GM12801 (cell line): Measurements from ENCODE around the gene NPHP4.

Experiments used
- CTCF ChIP-seq: IDR thresholded peaks from one replicate; pipeline ENCODE4 v1.5.1; 2011; ENCODE audit warnings: control low read depth; ENCODE audit not compliant: insufficient read length; ENCODE audit errors: extremely low read depth

The NPHP4 gene

DNA sequence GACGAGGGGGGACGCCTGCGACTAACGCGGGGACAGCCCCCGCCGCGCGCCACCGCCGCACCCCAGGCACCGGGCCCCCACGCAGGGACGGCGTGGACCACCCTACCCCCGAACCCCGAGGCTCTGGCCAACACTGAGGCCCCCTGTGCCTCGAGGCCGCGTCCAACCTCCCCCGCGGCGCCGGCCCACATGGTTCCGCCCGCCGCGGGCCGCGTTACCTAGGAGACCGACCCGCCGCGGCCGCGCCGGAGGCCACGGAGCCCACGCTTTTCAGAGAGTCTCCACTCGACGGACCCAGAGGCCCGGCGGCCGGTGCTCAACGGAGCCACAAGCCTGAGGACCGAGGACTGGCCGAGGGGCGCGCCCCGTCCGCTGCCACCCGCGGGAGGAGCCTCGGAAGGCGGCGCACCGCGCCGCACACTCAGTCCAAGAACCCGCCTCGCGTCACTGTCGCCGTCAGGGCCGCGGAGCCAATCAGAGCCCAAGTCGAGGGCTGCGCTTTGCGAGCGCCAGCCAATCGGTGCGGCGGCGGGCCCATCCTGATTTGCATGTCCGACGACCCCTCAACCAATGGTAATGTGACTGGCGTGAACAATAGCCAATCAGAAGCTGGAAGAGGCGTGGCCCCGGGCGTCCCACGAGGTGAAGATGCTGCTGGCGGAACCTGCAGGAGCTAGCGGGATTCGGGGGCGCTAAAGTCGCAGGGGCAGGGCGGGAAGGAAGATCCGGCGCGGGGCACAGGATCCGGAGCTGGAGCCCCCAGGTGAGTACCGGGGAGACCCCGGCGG lies at the start of gene NPHP4:
TSS of gene NPHP4 (minus strand) at position 400 of the 788 bp plus-strand sequence. CDS start 6,136 bp downstream, outside the sequence.
- TF ChIP-seq CTCF = no peak

DNA sequence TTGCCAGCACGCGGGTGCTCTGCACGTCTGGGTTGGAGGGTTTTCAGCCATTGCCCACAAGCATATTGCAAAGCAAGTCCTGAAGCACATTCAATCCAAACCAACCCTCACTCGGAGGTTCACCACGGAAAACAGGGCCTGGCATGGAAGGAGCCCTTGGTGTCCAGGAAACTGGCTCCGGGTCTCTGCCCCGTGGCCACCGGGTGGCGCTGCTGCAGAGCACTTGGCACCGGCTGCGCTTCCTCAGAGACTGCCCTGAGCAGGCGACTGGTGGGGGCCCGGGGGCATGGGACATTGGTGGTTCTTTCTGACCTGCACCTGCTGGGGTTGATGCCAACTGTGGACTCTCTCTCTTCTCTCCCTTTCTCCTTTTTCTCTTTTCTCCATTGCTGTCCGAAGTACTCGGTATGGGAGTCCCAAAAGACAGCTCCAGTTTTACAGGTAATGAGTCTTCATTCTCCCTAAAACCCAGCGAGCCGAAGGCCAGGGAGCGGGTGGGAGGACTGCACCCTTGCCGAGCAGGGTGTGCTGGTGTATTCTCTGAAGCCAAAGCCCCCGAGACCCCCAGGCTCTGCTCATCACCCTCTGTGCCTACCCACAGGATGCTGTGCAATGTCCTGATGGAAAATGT lies 49.3 kb upstream of the NPHP4 start:
- no peak for TF ChIP-seq CTCF

DNA sequence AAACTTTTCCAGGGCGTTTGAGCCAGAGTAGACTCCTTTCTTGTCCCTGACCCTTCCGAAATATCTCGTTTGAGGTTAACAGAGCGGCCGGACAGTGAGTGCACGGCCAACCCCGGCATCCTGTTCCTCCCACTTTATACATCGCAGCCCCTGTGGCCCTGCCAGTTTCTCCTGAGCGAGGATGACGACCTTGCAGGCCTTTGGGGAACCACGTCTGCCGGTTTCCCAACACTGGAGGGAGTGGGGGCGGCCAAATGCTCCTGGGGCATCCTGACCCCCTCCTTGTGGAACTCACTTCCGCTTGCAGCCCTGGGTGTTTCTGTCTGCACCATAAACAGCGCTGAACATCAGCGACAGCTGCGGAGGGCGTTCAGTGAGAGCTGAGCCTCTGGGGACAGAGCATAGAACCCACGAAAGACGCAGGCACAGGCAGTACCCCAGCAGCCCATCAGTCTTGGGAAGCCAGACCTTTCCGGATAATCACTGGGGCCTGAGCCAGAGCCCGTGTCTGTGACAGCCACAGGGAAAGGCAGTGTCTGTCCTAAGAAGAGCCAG lies 48.7 kb upstream of the NPHP4 start:
- TF ChIP-seq CTCF = no peak

GRCh38 chr1:6040444-6040843 lies 48.2 kb upstream of the NPHP4 start:
- no peak for TF ChIP-seq CTCF

DNA sequence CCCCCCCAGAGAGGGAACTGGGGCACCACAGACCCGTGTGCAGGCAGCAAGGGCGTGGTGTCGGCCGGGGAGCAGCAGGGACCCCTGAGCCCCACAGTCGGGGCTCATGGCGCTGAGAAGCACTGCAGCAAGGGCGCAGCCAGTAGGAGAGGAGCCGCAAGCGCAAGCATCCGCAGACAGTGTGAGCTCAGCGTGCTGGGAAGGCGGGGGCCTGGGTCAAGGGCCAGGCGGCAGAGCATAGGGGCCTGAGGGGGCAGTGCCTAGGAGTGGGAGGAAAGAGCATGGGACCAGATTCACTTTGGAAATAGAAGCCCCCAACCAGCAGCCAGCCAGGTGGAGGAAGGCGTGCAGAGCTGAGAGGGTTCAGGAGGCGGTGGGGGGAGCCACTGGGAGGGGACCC lies 46.8 kb upstream of the NPHP4 start:
- no peak for TF ChIP-seq CTCF

GRCh38 chr1:6038603-6039002 lies 46.4 kb upstream of the NPHP4 start:
- TF ChIP-seq CTCF = no peak

- no peak for TF ChIP-seq CTCF
Observed at GRCh38 chr1:6037338-6037762, 45.1 kb upstream of the NPHP4 start.
